Measurements from ENCODE around the gene GABRG3.

GABRG3 gene

DNA sequence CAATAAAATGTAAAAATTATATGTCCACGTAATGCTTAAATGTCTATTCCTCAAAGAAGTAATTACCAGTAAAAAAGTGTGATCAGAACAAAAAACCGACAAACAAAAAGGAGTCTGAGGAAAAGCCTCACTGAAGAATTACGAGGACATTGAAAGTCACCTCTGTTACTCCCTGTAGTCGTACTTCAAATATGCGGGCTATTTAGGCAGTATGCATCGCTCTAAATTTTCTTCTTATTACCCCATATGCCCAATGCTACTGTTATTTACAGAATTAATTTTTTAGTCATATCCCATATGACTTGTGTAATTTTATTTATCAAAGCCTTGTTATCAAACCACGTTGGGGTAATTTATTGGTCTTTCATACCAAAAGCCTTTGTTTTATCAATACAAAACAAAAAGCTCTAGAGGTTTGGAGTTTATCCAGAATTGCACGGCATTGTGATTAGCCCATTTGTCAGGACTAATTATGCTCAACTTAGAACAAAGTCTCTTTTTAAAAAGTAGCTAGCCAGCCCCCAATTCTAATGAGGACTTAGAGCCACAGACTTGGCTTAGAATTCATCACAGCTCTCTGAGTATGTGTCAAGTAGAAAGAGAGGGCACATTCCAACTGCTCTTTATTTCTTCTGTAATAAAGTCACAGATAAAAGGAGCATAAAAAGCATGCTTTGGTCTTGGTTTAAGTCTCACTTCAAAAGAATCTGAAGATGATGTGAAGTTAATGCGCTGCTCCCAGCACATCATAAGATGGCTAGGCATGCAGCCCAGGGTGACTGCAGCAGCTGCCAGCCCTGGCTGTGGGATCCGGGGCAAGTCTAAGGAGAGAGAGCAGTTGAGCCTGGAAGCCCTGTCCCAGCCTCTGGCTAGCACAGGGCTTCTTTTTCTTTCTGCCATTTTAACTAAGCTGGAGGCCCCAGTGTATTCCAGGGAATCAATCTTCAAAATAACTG is 521.0 kb downstream of the GABRG3 start:
- TF ChIP-seq, protein P1, sequence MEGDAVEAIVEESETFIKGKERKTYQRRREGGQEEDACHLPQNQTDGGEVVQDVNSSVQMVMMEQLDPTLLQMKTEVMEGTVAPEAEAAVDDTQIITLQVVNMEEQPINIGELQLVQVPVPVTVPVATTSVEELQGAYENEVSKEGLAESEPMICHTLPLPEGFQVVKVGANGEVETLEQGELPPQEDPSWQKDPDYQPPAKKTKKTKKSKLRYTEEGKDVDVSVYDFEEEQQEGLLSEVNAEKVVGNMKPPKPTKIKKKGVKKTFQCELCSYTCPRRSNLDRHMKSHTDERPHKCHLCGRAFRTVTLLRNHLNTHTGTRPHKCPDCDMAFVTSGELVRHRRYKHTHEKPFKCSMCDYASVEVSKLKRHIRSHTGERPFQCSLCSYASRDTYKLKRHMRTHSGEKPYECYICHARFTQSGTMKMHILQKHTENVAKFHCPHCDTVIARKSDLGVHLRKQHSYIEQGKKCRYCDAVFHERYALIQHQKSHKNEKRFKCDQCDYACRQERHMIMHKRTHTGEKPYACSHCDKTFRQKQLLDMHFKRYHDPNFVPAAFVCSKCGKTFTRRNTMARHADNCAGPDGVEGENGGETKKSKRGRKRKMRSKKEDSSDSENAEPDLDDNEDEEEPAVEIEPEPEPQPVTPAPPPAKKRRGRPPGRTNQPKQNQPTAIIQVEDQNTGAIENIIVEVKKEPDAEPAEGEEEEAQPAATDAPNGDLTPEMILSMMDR (conservative IDR thresholded peaks at IDR 0.05): no peak
- H3K27ac ChIP-seq: no peak overlapping the region

- no peak overlapping the region for H3K27ac ChIP-seq
- TF ChIP-seq, protein P1 (conservative IDR thresholded peaks at IDR 0.05): no peak
These were observed 525.0 kb downstream of the GABRG3 start for GRCh38 chr15:27495963-27496459.

DNA sequence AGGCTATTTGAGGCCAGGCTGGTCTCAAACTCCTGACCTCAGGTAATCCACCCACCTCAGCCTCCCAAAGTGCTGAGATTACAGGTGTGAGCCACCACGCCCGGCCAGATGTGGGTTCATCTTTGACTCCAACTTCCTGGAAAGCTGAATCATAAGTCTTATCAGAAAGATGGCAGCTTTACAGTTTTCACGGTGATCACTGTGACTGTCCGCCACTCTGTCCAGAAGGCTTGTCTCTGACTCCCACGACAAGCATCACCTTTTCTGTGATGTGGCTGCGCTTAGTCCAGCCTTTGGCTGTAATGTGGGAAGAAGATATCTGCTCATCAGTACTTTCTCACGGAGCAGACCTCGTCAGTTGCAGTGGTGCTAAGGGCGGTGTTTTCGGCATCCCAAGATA is 527.7 kb downstream of the GABRG3 start:
- H3K27ac ChIP-seq: no peak overlapping the region
- TF ChIP-seq, protein P1 (conservative IDR thresholded peaks at IDR 0.05): no peak

DNA sequence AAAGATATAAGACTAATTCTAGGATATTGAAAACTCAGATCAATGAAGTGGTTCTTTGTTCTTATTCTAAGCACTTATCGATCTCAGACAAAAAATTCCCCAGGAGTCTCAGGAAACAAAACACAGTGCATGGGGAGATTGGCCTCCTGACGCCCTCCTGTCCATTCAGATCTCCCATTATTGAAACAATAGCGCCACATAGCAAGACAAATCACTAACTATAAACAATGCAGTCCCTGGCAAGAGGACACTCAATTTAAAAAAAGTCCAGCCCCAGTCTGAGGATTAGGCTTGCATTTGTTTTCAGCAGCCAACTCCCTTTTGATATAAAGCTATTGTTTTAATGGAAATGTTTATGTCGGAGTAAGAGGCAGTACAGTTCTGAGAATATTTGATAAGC is 528.2 kb downstream of the GABRG3 start:
- TF ChIP-seq, protein P1 (conservative IDR thresholded peaks at IDR 0.05): no peak
- H3K27ac ChIP-seq: no peak overlapping the region

DNA sequence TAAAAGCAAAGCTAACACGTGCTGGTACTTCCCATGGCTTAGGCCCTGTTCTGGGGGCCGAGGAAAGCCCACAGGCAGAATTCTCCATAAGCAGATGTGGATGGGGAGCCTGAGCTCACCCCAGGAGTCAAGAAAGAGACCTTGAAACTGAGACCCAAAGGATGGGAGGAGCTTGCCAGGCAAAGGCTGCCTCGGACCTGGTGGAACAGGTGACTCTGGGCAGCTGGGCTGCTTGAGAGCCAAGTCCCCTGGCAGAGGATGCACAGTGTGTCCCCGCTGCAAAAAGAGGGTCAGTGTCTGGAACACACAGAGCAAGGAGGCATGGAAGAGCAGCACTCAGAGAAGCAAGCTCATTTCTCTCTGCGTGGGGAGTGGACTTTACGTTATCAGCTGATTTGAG is 528.7 kb downstream of the GABRG3 start:
- TF ChIP-seq, protein P1 (conservative IDR thresholded peaks at IDR 0.05): no peak
- H3K27ac ChIP-seq: no peak overlapping the region

DNA sequence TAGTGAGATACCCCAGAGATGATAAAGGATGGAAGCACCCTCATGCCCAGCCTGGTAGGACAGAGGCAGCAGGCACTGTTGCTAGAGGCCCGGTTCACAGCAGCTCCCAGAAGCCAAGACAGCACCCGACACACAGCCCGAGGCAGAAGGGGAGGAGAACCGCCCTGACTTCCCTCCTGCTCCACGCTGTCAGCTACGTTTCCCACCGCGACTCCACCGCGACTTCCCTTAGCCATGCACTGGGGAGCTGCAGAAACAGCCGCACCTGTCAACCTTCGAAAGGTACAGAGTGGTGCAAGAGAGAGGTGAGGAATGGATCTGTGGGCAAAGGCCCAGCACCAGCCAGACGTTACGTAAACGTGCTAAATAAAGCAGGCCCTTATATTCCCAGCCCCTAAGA is 529.2 kb downstream of the GABRG3 start:
- no peak overlapping the region for H3K27ac ChIP-seq
- TF ChIP-seq, protein P1 (conservative IDR thresholded peaks at IDR 0.05): no peak

DNA sequence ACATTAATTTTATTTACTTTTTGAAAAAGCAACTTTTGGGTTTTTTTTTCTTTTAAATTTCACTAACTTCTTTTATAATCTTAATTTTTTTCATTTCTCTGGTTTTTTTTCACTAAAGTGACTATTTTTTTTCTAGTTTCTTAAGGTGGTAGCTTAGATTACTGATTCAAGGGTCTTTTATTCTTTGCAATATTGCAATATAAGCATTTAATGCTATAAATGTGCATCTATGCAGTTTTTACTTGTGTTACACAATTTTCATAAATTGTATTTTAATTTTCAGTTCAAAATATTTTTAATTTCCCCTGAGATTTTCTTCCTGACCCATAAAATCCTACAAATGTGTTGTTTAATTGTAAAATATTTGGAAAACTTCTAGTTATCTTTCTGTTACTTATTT is 535.8 kb downstream of the GABRG3 start:
- H3K27ac ChIP-seq: no peak overlapping the region
- TF ChIP-seq, protein P1 (conservative IDR thresholded peaks at IDR 0.05): no peak
